GM21526 (cell line): ENCODE data around the gene RPRD1B.
"Not testable (repeated sequence)": the region's sequence is repeated elsewhere in the genome, so short reads cannot be mapped to it uniquely, and the experiment has no call there.

Experiments used
- ATAC-seq: cut with Tn5 transposase; IDR thresholded peaks from one replicate; pipeline ENCODE4 v1.9.1; 2021; ENCODE audit warnings: moderate library complexity; ENCODE audit not compliant: unreplicated experiment, low FRiP score

The RPRD1B gene

GRCh38 chr20:38095017-38095686 lies 61.6 kb downstream of the RPRD1B start:
- ATAC-seq: no peak

DNA sequence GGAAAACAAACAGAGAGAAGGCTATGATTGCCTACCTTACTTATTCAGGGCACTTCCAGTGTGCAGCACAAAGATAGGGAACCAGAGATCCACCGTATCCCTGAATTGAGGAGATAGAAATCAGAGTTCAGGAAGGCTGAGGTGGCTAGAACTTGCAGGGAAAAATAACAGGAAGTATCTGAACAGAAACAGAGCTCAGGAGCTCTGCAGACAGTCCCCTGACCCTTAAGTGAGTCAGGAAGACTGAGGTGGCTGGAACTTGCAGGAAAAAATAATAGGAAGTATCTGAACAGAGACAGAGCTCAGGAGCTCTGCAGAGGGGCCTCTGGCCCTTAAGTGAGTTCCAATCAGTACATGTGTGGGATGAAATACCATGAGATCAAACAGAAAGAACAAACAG lies 65.4 kb downstream of the RPRD1B start:
- ATAC-seq: no peak

DNA sequence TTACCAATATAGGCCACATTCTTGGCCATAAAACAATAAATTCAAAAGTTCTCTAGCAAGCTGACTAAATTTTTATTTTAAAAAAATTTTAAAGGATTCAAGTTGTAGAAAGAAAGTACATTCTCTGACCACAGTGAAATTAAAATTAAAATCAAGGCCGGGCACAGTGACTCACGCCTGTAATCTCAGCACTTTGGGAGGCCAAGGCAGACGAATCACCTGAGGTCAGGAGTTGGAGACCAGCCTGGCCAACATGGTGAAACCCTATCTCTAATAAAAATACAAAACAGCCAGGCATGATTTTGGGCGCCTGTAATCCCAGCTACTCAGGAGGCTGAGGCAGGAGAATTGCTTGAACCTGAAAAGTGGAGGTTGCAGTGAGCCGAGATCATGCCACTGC lies 68.7 kb downstream of the RPRD1B start:
- not testable (repeated sequence) for ATAC-seq

DNA sequence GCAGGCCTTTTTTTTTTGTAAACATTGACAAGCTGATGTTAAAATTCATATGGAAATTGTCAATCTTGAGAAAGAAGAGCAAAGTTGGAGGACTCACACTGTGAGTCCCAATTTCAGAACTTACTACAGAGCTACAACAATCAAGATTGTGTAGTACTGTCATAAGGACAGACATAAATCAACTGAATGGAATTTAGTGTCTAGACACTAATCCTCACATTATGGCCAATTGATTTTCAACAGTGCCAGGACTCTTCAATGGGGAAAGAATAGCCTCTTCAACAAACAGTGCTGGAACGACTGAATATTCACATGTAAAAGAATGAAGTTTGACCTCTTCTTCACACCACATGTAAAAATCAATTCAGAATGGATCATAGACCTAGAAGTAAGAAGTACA lies 70.7 kb downstream of the RPRD1B start:
- ATAC-seq: no peak

DNA sequence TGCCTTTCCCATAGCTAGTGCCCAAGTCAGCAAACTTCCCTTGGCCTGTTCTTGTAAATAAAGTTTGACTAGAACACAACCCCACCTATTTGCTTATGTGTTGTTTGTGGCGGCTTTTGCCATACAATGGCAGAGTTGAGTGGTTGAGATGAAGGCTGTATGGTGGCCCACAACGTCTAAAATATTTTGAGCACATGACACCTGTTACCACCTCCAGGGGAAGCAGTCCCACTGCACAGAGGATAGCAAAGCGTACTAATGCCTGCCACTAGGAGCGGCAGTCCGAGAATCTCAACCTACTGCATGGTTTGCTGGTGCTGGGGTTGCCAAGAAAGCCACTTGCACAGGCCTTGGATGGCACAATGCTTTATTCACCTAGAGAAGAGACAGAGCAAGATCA lies 72.9 kb downstream of the RPRD1B start:
- no peak for ATAC-seq

DNA sequence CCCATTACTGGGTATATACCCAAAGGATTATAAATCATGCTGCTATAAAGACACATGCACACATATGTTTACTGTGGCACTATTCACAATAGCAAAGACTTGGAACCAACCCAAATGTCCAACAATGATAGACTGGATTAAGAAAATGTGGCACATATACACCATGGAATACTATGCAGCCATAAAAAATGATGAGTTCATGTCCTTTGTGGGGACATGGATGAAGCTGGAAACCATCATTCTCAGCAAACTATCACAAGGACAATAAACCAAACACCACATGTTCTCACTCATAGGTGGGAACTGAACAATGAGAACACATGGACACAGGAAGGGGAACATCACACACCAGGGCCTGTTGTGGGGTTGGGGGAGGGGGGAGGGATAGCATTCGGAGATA lies 73.8 kb downstream of the RPRD1B start:
- ATAC-seq: not testable (repeated sequence)

GRCh38 chr20:38107916-38108315 lies 74.4 kb downstream of the RPRD1B start:
- not testable (repeated sequence) for ATAC-seq

DNA sequence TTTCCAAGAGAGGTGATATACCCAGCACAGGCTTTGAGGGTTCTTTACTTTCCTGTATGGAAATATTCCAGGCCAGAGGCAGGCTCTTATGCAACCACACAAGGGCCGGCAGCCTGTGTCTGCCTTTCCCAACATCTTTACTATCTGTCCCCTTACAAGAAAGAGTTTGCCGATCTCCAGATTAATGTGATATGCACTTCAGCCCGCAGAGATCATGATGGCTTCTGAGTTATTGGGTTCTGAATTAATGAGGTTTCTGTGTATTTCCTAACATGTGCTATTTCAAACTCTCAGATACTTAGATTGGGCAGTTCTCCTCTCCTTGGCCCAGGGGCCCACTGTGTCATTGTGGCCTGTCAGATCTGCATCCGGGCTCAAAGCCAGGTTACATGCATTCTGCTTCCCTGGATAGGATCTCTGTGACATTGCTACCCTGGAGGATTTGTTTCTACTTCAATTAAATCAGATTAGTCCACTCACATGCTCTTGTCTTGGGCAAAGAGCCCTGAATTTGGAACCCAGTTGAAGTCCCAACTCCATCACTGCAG lies 75.0 kb downstream of the RPRD1B start:
- no peak for ATAC-seq

GRCh38 chr20:38108986-38109541 lies 75.5 kb downstream of the RPRD1B start:
- no peak for ATAC-seq

GRCh38 chr20:38109591-38110524 lies 76.3 kb downstream of the RPRD1B start:
- no peak for ATAC-seq

- ATAC-seq: no peak
Observed at GRCh38 chr20:38110525-38111178, 77.1 kb downstream of the RPRD1B start.

GRCh38 chr20:38111366-38112232 lies 78.1 kb downstream of the RPRD1B start:
- no peak for ATAC-seq

DNA sequence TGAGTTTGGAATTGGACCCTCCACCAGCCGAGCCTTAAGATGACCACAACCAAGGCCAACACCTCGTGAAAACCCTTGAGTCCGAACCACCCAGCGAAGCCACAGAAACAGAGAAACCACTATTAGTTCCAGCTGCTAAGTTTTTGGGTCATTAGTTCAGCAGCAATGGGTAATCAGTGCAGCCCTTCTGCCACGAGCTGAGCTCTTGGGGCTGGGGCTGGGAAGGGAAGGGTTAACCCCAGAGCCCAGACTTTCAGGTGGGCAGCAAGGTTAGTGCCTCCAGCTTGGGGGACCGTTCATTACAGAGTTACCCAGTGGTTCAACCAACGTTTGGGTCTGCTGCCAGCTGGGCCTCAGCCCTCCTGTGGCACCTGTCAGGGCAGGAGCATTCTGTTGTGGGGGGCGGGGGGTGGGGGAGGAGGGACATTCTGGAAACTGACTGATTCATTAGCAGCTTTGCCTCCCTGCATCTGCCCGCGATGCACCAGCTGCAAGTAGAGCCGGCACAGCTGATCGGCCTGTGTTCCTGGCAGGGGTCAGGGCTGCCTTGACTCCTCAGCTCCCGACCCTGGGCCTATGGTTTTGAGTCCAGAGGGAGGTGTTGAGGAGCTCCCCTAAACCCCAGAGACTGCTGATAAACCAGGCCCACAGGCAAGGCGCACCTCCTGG lies 78.8 kb downstream of the RPRD1B start:
- no peak for ATAC-seq

- ATAC-seq: no peak
Observed at GRCh38 chr20:38112930-38113294, 79.4 kb downstream of the RPRD1B start.

GRCh38 chr20:38113401-38114325 lies 80.1 kb downstream of the RPRD1B start:
- ATAC-seq: no peak

DNA sequence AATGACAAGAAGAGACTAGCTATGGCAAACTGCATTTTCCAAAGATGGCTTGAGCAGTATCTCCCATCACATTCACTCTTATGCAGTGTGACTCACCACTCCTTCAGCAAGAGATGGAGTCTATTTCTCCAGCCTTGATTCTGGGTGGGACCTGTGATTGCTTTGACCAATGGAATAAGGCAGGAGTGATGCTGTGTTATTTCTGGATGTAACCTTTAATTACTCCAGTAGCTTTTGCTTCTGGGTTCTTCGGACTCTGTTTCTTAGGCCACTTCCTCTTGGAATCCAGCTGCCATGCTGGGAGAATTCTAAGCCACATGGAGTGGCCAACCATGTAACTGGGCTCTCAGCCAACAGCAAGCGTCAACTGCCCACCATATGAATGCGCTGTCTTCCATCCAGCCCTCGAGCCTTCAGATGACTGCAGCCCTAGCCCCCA lies 80.8 kb downstream of the RPRD1B start:
- ATAC-seq: no peak

DNA sequence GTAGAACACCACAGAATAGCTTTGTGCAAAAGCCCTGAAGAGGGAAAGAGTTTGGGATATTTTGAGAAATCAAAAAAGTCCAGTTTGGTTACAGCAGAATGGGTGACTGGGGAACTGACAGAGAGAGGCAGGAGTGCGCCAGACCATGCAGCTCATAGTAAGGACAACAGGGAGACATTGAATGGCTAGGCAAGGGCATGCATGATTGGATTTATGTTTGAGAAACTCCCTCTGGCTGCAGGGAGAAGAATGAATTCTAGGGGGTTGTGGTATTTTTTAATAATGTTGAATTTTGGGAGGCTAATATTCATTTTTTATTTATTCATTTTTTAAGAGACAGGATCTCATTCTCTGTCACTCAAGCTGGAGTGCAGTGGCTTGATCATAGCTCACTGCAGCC lies 81.7 kb downstream of the RPRD1B start:
- no peak for ATAC-seq

DNA sequence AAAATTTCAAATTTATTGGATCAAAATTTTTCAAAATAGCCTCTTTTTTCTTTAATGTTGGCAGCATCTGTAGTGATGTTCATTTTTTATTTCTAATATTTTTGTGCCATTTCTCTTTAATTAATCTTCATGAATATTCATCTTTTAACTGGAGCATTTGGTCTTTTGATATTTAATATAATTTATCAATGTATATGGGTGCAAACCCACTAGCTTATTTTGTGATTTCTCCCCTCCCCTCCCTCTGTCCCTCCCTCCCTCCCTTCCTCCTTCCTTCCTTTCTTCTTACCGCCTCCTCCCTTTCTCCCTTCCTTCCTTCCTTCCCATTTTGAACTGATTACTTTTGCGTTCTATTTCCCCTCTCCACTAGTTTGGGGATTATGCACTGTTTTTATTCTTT lies 82.3 kb downstream of the RPRD1B start:
- no peak for ATAC-seq
